Breast epithelium (tissue), 3 donors: ENCODE data around the gene LONP2.

ENCODE experiments used
- CTCF ChIP-seq, 3 donors: fragments of 450-650 bp; IDR thresholded peaks; one replicate each; pipeline ENCODE4 v1.5.1; 2016 to 2017; ENCODE audit warnings: antibody characterized with exemption in 3 of 3, mild to moderate bottlenecking in 3 of 3, moderate library complexity in 3 of 3
- POLR2A ChIP-seq: fragments of 450-650 bp; IDR thresholded peaks from one replicate; pipeline ENCODE4 v1.6.1; 2016; ENCODE audit warnings: antibody characterized with exemption, mild to moderate bottlenecking, moderate library complexity
- POLR2AphosphoS5 ChIP-seq, 3 donors: sonication (generic); formaldehyde crosslinking; IDR thresholded peaks; one replicate each; pipeline ENCODE4 v1.6.1; 2017; ENCODE audit warnings: antibody characterized with exemption in 3 of 3

- TF ChIP-seq POLR2A, result no peak
- no peak for TF ChIP-seq CTCF (IDR thresholded peaks at IDR 0.05)
- TF ChIP-seq POLR2AphosphoS5 (IDR thresholded peaks at IDR 0.05), result no peak
These were observed 125.7 kb downstream of the LONP2 start for GRCh38 chr16:48369765-48370164.
